Tibial nerve (tissue), 4 donors: ENCODE measurements around the gene METAP2.

Experiments
- EP300 ChIP-seq, 2 donors: sonication (generic); formaldehyde crosslinking; IDR thresholded peaks; one replicate each; pipeline ENCODE4 v1.6.1; 2017; ENCODE audit warnings: antibody characterized with exemption in 2 of 2, mild to moderate bottlenecking in 1 of 2
- POLR2A ChIP-seq, 2 donors: fragments of 450-650 bp; IDR thresholded peaks; one replicate each; pipeline ENCODE4 v1.6.1; 2017; ENCODE audit warnings: antibody characterized with exemption in 2 of 2, mild to moderate bottlenecking in 2 of 2, moderate library complexity in 2 of 2
- TF ChIP-seq, protein P1 (sequence below), 5 experiments: fragments of 200-600 bp in 3 of 5; fragments of 450-650 bp in 2 of 5; sonication (generic) in 3 of 5; IDR thresholded peaks; one replicate each; pipeline ENCODE4 v1.5.1; 2016 to 2019; ENCODE audit warnings: antibody characterized with exemption in 5 of 5, mild to moderate bottlenecking in 3 of 5, moderate library complexity in 2 of 5

DNA sequence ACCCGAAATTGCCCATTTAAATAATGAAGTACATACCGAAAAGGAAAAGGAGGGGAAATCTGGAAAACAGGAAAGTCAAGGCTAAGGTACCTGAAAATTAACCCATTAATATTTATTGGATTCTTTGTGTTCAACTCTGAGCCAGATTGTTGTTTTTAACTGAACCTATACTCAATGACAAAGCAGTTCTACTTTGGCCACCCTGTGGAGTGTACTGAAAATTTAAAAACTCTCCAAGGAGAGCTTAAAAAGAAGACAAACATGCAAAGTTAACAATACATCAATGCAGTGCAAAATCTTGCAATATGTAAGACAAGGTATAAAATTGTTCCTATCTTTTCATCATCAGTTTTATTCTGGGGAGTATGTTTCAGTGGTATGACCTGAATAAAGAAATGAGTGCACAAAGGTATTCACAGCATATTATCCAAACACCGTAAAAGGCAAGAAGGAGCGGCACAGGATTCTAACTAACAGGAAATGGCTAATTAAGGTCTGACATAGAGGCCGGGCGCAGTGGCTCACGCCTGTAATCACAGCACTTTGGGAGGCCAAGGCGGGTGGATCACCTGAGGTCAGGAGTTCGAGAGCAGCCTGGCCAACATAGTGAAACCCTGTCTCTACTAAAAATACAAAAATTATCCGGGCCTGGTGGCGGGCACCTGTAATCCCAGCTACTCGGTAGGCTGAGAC, 75.6 kb downstream of the METAP2 start:
- TF ChIP-seq, protein P1, sequence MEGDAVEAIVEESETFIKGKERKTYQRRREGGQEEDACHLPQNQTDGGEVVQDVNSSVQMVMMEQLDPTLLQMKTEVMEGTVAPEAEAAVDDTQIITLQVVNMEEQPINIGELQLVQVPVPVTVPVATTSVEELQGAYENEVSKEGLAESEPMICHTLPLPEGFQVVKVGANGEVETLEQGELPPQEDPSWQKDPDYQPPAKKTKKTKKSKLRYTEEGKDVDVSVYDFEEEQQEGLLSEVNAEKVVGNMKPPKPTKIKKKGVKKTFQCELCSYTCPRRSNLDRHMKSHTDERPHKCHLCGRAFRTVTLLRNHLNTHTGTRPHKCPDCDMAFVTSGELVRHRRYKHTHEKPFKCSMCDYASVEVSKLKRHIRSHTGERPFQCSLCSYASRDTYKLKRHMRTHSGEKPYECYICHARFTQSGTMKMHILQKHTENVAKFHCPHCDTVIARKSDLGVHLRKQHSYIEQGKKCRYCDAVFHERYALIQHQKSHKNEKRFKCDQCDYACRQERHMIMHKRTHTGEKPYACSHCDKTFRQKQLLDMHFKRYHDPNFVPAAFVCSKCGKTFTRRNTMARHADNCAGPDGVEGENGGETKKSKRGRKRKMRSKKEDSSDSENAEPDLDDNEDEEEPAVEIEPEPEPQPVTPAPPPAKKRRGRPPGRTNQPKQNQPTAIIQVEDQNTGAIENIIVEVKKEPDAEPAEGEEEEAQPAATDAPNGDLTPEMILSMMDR (IDR thresholded peaks at IDR 0.05): no peak
- no peak for TF ChIP-seq POLR2A (IDR thresholded peaks at IDR 0.05)
- TF ChIP-seq EP300 (IDR thresholded peaks at IDR 0.05): no peak
